ENCODE results near the gene MATR3. TPM values are rescaled to one million over a fixed set of nuclear protein-coding genes. Genes with fewer than 3 reads are reported as not detected.

Gene MATR3
- total RNA-seq, 1 donor from 2014 or later: 169 TPM

DNA sequence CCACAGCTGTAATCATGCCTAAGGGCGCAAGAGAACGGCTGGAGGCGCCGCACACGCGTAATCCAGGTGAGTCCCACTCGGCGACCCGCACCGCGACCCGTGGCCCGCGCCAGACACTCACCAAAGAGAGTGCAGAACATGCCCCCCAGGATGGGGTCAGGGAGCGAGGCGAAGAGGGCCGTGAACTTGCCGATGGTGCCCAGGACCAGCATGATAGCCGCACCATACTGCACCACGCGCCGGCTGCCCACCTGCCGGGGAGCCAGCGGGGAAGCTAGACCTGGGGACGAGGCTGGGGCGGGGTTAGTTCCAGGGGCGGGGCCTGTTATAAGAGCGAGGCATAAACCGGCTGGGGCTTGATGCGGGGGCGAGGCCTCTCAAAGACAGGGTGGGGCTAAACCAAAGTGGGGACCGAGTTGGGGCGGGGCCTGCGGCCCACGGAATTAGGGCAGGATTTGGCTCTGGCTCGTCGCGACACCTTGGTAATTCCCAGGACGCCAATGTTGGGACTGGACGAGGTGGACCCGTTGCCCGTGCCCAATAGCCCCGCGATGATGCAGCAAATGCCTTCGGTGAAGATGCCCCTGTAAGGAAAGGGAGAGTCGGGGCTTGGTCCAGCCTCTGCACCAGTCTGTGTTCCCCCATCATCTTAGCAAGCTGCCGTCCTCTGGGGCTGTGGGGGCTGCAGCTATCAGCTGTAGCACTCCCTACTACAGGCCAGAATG, 84.7 kb downstream of the MATR3 start:
- Histone ChIP-seq H3K36me3 (ENCODE audit: control insufficient read depth in 3 of 3, insufficient read depth in 3 of 3, low read length in 3 of 3) (peaks cover 0 to 5% (median 0%) of the 10 kb centered on the region in 3 donors), H3K27me3 (ENCODE audit: control insufficient read depth in 3 of 3, insufficient read depth in 3 of 3, low read length in 3 of 3) (no peaks in the 10 kb centered on the region), H3K9me3 (ENCODE audit: control insufficient read depth in 3 of 3, low read length in 3 of 3) (no peaks in the 10 kb centered on the region), H3K4me3 (ENCODE audit: low read length in 3 of 3) (no peak overlapping the region), H3K9ac (ENCODE audit: low read depth in 1 of 3, low read length in 3 of 3) (no peak overlapping the region), H3K4me1 (ENCODE audit: control insufficient read depth in 3 of 3, insufficient read depth in 3 of 3, low read length in 3 of 3) (peaks cover 14 to 26% (median 15%) of the 10 kb centered on the region in 3 donors), H3K27ac (ENCODE audit: low read depth, low read length) (no peak overlapping the region)

GRCh38 chr5:139378941-139379361, 85.4 kb downstream of the MATR3 start:
- Histone ChIP-seq H3K9ac (ENCODE audit: low read depth in 1 of 3, low read length in 3 of 3) (no peak overlapping the region), H3K9me3 (ENCODE audit: control insufficient read depth in 3 of 3, low read length in 3 of 3) (no peaks in the 10 kb centered on the region), H3K4me1 (ENCODE audit: control insufficient read depth in 3 of 3, insufficient read depth in 3 of 3, low read length in 3 of 3) (peaks cover 8 to 19% (median 10%) of the 10 kb centered on the region in 3 donors), H3K27ac (ENCODE audit: low read depth, low read length) (no peak overlapping the region), H3K27me3 (ENCODE audit: control insufficient read depth in 3 of 3, insufficient read depth in 3 of 3, low read length in 3 of 3) (no peaks in the 10 kb centered on the region), H3K4me3 (ENCODE audit: low read length in 3 of 3) (no peak overlapping the region), H3K36me3 (ENCODE audit: control insufficient read depth in 3 of 3, insufficient read depth in 3 of 3, low read length in 3 of 3) (peaks cover 0 to 2% (median 0%) of the 10 kb centered on the region in 3 donors)

- Histone ChIP-seq H3K27ac (ENCODE audit: low read depth, low read length) (no peak overlapping the region), H3K9ac (ENCODE audit: low read depth in 1 of 3, low read length in 3 of 3) (no peak overlapping the region), H3K9me3 (ENCODE audit: control insufficient read depth in 3 of 3, low read length in 3 of 3) (no peaks in the 10 kb centered on the region), H3K27me3 (ENCODE audit: control insufficient read depth in 3 of 3, insufficient read depth in 3 of 3, low read length in 3 of 3) (no peaks in the 10 kb centered on the region), H3K4me3 (ENCODE audit: low read length in 3 of 3) (no peak overlapping the region), H3K4me1 (ENCODE audit: control insufficient read depth in 3 of 3, insufficient read depth in 3 of 3, low read length in 3 of 3) (peaks cover 8 to 19% (median 15%) of the 10 kb centered on the region in 3 donors), H3K36me3 (ENCODE audit: control insufficient read depth in 3 of 3, insufficient read depth in 3 of 3, low read length in 3 of 3) (peaks cover 0 to 2% (median 0%) of the 10 kb centered on the region in 3 donors)
These were observed 86.3 kb downstream of the MATR3 start for GRCh38 chr5:139379626-139380449.

Small RNA genes within 50 kb of the gene (small RNA-seq; reads per million reads assigned to genes)
- not detected for gene RNA5SP195
- 2.2 reads per million, percentile 86 among the genes with 10 or more reads in this experiment for gene SNORA74A
- 3.6 reads per million, percentile 89 among the genes with 10 or more reads in this experiment for gene SNORA74D

Other genes starting within 250 kb of the MATR3 start
- 26.1 TPM for gene SIL1, start 95.4 kb upstream of the MATR3 start, total RNA-seq
- 86.6 TPM for gene PAIP2, start 48.1 kb downstream of the MATR3 start, total RNA-seq
- gene SLC23A1, start 89.6 kb downstream of the MATR3 start, total RNA-seq: not detected
- 0.52 TPM for gene MZB1, start 96.2 kb downstream of the MATR3 start, total RNA-seq
- gene PROB1, start 101.4 kb downstream of the MATR3 start, total RNA-seq: 23.5 TPM
- 12.0 TPM for gene SPATA24, start 110.3 kb downstream of the MATR3 start, total RNA-seq
- gene DNAJC18, start 145.8 kb downstream of the MATR3 start, total RNA-seq: 16.2 TPM
- gene ECSCR, start 169.0 kb downstream of the MATR3 start, total RNA-seq: 17.2 TPM
- gene SMIM33, start 177.3 kb downstream of the MATR3 start, total RNA-seq: not detected
- 14.6 TPM for gene STING1, start 189.0 kb downstream of the MATR3 start, total RNA-seq